Lung (tissue), 12 donors: ENCODE results near the gene AS3MT. TPM values are rescaled to one million over a fixed set of nuclear protein-coding genes. Genes with fewer than 3 reads are reported as not detected.

Experiments
- ATAC-seq: fragments of 200-7000 bp; cut with Tn5 transposase; one replicate; pipeline ENCODE4 v1.9.1; 2020; ENCODE audit warnings: moderate number of reproducible peaks; ENCODE audit not compliant: insufficient read depth, low FRiP score
- DNase-seq, 3 donors: peaks; one replicate each; pipeline ENCODE4 v3.0.0-alpha.2; 2013 to 2017
- H3K27ac ChIP-seq, 2 donors: one replicate each; pipeline ENCODE4 v1.5.1; 2013; ENCODE audit warnings: mild to moderate bottlenecking in 2 of 2, moderate library complexity in 2 of 2, control low read depth in 1 of 2, inconsistent platforms in 1 of 2, low read depth in 1 of 2, low read length in 1 of 2
- H3K27me3 ChIP-seq, 3 donors: one replicate each; pipeline ENCODE4 v1.5.1; 2013; ENCODE audit warnings: low read length in 2 of 3; ENCODE audit not compliant: control insufficient read depth in 3 of 3, insufficient read depth in 3 of 3
- H3K36me3 ChIP-seq, 4 donors: one replicate each; pipeline ENCODE4 v1.5.1; 2013; ENCODE audit warnings: low read length in 4 of 4, mild to moderate bottlenecking in 1 of 4, moderate library complexity in 1 of 4; ENCODE audit not compliant: control insufficient read depth in 4 of 4, insufficient read depth in 4 of 4
- H3K4me1 ChIP-seq, 5 donors: one replicate each; pipeline ENCODE4 v1.5.1; 2013; ENCODE audit warnings: low read length in 5 of 5, mild to moderate bottlenecking in 2 of 5, moderate library complexity in 1 of 5; ENCODE audit not compliant: control insufficient read depth in 5 of 5, insufficient read depth in 5 of 5
- H3K4me3 ChIP-seq: one replicate; pipeline ENCODE4 v1.5.1; 2013; ENCODE audit warnings: mild to moderate bottlenecking, control low read depth, moderate library complexity
- H3K9ac ChIP-seq, 2 donors: one replicate each; pipeline ENCODE4 v1.5.1; 2013; ENCODE audit warnings: low read length in 2 of 2, control low read depth in 1 of 2; ENCODE audit not compliant: insufficient read depth in 1 of 2
- H3K9me3 ChIP-seq, 4 donors: one replicate each; pipeline ENCODE4 v1.5.1; 2013; ENCODE audit warnings: low read length in 3 of 4, mild to moderate bottlenecking in 1 of 4, moderate library complexity in 1 of 4; ENCODE audit not compliant: control insufficient read depth in 4 of 4, insufficient read depth in 3 of 4
- CTCF ChIP-seq: IDR thresholded peaks from 2 replicates; pipeline ENCODE4 v1.5.1; 2012; ENCODE audit warnings: mild to moderate bottlenecking; ENCODE audit errors: control extremely low read depth, extremely low read depth
- WGBS, 2 donors: extraction: QIAGEN DNeasy Blood & Tissue Kit; methylation state at CpG; one replicate each; pipeline ENCODE4 v1.1.7; 2013; 5-methylcytosine and 5-hydroxymethylcytosine counted together
- polyA plus RNA-seq, 2 donors: library from polyadenylated mRNA; stranded (reverse); fragments of 200-250 nt; gene quantifications; one replicate each; pipeline ENCODE4 v1.2.1, GENCODE V29; 2013
- total RNA-seq, 2 donors: library from RNA; depleted of rRNA in 1 of 2; stranded (reverse); fragments of >200 nt in 1 of 2; gene quantifications; one replicate each; pipeline ENCODE4 v1.2.1, GENCODE V29; 2014 to 2021
- donor health status: control.
- donor health status: control.
- donor health status: Bipolar disorder and iron deficiency.
- donor health status: healthy.
- donor health status: DM: yes; HTN: yes; CAD: no.

Gene AS3MT
- total and polyA plus RNA-seq, 4 donors: 0.86 to 5.8 (median 2.9) TPM

GRCh38 chr10:102865620-102866019 lies 3.6 kb upstream of the AS3MT start:
- WGBS, 2 donors: 94 to 97% methylated on average over 3 of the region's 3 CpGs
- Histone ChIP-seq H3K9ac (no peak overlapping the region), H3K27ac (no peak overlapping the region), H3K27me3 (no peaks in the 10 kb centered on the region), H3K9me3 (no peaks in the 10 kb centered on the region), H3K4me3 (no peak overlapping the region), H3K4me1 (peaks cover 0 to 11% (median 0%) of the 10 kb centered on the region in 5 donors), H3K36me3 (peaks cover 2 to 17% (median 10%) of the 10 kb centered on the region in 4 donors)
- no peak for TF ChIP-seq CTCF
- ATAC-seq: no peak
- no peak for DNase-seq

- WGBS, 2 donors: 42 to 50% methylated on average over 5 of the region's 5 CpGs
- DNase-seq: peak; percentile 16 to 67 (median 62)
- H3K4me1 ChIP-seq: peaks cover 0 to 11% (median 0%) of the 10 kb centered on the region in 5 donors
- H3K4me3 ChIP-seq: no peak overlapping the region
- peak overlapping the region in 1 of 2 donors; percentile 78 for H3K9ac ChIP-seq
- no peak for TF ChIP-seq CTCF
- no peaks in the 10 kb centered on the region for H3K27me3 ChIP-seq
- H3K27ac ChIP-seq: peak overlapping the region in 1 of 2 donors; percentile 2
- H3K9me3 ChIP-seq: no peaks in the 10 kb centered on the region
- ATAC-seq: no peak
- peaks cover 0 to 5% (median 2%) of the 10 kb centered on the region in 4 donors for H3K36me3 ChIP-seq
These were observed 386 bp upstream of the AS3MT start for GRCh38 chr10:102868911-102869257.

- H3K4me1 ChIP-seq: peaks cover 0 to 11% (median 0%) of the 10 kb centered on the region in 5 donors
- DNase-seq (peak in 1 of 3 donors; percentile 11), ATAC-seq (no peak)
- WGBS, 2 donors: 92 to 93% methylated on average over 10 of the region's 10 CpGs
- no peak for TF ChIP-seq CTCF
- H3K4me3 ChIP-seq: no peak overlapping the region
- no peaks in the 10 kb centered on the region for H3K27me3 ChIP-seq
- peak overlapping the region; percentile 49 to 71 for H3K9ac ChIP-seq
- no peaks in the 10 kb centered on the region for H3K9me3 ChIP-seq
- no peak overlapping the region for H3K27ac ChIP-seq
- peaks cover 0 to 6% (median 2%) of the 10 kb centered on the region in 4 donors for H3K36me3 ChIP-seq
These were observed 951 bp downstream of the AS3MT start for GRCh38 chr10:102870221-102870620.

- Histone ChIP-seq H3K4me1 (peaks cover 0 to 11% (median 0%) of the 10 kb centered on the region in 5 donors), H3K36me3 (peaks cover 0 to 3% (median 0%) of the 10 kb centered on the region in 4 donors), H3K27ac (no peak overlapping the region), H3K9me3 (no peaks in the 10 kb centered on the region), H3K4me3 (no peak overlapping the region), H3K27me3 (no peaks in the 10 kb centered on the region), H3K9ac (no peak overlapping the region)
- 81 to 89% methylated on average over 4 of the region's 4 CpGs for WGBS, 2 donors
- ATAC-seq (no peak), DNase-seq (no peak)
- no peak for TF ChIP-seq CTCF
These were observed 2.9 kb downstream of the AS3MT start for GRCh38 chr10:102872163-102872562.
